CD4-positive, alpha-beta T cell treated with Interleukin-4 for 1 hour (primary cell): ENCODE results near the gene HSPB9.

Experiments used
- DNase-seq, 2 donors: peaks; one replicate each; pipeline ENCODE4 v3.0.0-alpha.2; 2020 to 2022

HSPB9 gene

DNA sequence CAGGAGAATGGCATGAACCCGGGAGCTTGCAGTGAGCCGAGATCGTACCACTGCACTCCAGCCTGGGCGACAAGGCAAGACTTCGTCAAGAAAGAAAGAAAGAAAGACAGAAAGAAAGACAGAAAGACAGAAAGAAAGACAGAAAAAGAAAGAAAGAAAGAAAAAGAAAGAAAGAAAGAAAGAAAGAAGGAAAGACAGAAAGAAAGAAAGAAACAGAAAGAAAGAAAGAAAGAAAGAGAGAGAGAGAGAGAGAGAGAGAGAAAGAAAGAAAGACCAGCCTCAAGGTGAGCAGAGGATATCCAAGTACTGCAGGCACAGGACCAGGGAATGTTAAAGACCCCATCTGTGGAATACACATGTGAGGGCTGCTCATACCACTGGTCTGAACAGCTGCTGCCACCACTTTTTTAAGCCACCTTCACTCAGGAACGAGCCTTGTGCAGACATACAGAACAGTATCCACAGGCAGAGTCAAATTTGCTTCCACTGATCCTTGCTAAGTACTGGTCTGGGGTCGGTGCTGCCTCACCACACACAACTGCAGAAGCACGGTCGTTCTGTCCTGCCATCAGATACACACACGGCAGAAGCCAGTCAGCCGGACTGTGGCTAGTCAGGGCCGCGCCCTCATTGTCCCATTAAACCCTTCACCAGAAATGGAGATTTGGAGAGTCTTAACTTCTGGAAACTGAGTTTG lies 24.5 kb downstream of the HSPB9 start:
- no peak for DNase-seq

DNA sequence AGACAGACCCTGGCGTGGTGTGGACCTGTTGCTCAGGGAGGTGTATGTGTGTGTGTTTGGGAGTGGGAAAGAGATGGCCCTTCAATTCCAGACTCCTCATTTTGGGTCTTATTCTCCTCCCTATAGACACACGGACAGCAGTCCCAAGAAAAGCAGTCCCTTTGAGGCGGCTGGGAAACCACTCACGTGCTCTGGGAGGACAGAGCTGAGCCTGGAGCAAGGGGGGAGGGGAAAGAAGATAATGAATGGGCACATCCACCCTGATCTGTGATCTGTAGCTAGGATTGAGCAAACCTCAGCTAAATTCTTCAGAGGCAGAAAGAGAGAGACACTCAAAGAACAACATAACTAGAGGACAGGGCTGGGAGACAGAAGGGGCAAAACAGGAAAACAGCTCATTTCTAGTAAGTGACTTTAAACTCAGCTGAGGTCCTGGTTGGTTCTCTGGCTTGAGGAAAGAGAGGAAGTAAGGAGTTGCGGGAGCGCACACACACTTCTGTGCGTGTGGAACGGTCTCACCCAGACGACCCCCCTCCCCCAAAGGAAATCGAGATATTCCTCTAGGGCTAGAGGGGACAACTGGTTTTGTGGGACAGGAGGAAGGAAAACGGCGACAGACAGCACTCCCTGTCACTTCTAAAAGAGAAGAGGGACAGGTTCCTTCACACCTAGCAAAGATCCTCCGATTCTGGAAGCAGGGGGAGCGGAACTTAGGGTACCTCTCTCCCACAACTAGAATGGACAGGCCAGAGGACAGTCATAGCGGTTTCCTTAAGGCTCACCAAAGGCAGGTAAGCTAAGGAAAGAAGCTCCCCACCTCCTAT lies 31.5 kb downstream of the HSPB9 start:
- peak in 1 of 2 donors; percentile 11 for DNase-seq

DNA sequence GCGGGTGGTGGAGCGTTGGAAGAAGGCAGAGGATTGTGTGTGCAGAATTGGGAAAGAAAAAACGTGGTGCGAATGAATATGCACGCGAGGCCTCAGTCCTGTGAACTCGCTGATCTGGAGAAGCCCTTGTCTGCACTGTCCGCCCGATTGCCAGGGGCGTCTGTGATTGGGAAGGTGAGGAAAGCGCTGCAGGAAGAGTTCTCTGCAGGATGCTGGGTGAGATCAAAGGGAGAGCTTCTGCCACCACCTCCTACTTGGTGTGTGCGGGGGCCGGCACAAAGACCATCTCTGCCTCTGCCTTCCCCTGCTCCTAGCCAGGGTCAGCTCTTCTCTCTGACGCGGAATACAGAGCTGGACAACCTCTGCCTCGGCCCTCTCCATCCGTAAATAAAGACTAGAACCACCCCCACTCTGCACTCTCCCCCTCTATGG lies 33.0 kb downstream of the HSPB9 start:
- no peak for DNase-seq

DNA sequence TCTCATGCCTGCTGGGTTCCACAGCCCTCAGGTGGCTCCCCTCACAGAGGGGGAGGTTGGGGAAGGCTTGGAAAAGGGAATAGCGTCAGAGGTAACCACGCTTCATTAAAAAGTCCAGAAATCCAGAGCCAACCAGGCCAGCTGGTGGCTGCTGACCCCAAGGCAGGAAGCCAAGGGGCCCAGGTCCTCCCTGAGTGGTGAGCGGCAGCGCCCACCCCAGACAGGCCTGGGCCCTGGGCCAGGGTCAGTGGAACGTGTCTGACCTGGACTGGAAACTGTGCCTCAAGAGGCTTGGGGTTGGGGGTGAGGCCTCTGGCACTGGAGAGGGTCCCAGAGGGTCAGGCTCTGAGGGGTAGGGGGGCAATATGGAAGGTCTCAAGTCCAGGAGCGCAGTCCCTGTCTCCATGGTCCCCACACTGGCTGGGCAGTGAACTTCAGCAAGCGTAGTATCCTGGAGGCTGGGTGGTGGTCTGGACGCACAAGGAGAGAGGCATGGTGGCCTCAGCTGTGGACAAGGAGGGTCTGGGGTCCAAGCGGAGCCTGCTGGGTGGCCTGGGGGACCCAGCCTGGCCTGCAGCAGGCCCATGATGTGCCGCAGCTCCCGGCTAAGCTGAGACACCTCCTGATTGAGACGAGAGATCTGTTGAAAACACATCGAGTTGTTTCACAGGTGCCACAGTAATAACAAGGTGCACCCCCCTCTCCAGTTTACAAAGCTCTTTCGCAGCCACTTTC lies 37.4 kb downstream of the HSPB9 start:
- DNase-seq, result no peak

DNA sequence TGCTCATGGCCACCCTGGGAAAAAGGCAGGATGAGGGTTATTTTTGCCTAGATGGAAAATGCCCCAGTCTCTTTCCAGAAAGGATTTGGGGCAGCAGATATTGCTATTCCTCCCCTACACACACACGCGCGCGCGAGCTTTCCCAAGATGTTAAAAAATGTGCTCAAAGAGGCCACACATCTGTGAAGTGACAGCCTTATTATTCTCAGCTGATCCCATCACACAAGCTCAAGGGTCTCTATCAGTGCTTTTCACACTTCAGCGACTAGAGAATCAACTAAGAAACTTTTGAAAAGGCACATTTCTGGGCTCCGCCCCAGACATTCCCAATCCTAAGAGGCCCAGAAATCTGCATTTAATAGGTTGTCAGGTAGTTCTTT lies 37.9 kb downstream of the HSPB9 start:
- DNase-seq, result no peak

DNA sequence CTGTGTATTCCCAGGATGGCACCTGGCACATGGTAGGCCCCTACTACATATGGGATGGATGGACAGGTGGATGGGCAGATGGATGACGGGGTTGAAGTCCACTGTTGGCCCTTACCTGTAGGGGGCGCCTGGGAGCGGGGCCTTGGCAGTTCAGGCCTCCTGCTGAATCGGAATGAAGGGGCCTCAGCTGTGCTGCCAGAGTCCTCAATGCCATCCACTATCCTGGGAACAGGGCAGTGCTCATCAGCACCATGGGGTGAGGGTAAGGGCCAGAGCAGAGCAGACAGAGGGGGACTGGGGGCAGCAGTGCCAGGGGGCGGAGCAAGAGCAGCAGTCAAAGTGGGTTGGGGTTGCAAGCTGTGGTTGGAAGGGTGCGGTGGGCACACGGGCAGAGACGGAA lies 40.5 kb downstream of the HSPB9 start:
- peak in 1 of 2 donors; percentile 22 for DNase-seq

DNA sequence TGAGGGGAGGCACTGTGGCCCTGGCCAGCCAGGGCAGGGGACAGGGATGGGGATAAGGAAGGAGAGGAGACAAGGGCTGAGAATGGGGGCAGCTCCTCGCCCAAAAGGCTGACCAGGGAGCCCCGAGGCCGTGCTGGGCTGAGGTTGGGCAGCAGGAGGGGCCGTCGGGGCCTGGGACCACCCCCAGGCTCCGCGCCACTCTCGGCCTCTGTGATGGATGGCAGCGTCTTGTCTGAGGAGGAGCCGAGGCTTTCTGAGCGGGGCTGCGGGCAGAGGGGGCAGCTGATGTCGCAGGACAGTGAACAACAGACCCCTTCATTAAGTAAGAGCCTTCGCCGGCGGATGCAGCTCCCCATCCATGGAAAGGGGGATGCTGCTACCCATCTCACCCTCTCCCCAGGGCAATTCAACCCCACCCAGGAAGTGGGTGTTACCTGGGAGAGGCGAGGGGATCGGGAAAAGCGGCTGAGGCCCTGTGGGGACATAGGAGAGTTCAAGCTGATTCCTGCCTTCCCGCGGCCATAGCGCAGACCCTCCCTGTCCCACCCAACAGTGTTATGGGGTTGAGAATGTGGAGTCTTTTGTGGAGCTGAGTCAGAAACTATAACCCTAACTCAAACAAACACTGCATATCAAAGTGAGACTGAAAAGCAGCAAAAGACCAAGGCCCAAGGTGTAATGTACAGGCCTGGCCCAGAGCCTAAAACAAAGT lies 41.2 kb downstream of the HSPB9 start:
- no peak for DNase-seq

DNA sequence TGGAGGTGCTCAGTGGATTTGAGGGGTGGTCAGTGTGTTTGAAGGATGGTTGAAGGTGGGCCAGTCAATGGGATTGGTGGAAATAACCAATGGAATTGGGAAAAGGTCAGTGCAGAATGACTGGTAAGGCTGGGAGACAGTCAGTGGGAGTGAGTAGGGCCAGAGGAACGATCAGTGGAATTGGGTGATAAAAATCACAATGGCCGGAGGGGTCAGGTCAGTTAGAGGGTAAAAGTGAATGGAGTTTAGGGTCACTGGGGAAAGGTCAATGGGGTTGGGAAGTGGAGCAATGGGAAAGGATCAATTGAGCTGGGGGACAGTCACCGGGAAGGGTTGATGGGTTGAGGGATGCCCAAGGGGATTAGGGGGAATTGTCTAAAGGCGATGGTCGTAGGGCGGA lies 43.1 kb downstream of the HSPB9 start:
- DNase-seq, result no peak

DNA sequence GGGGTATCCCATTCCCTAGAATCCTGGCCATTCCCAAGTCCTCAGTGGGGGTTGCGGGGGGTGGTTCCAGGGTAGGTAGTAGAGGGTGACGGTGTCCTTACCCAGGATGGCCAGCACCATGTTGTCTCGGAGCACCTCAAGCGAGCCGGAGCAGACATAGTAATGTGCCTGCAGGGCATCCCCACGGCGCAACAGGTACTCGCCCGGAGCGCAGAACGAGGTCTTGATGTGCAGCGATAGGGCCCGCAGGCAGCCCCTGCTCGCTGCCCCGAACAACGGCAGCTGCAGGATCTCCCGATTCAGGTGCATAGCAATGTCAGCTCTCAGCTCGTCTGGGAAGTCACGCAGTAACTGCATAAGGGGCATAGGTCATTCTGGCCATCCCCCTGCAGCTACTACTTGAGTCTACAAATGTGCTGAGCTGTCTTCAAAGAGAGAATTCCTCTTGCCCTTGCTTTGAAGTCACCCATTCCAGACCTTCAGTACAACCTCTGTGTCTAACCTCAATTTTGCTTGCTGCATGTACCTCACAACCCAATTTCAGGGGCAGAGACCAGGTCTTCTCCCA lies 43.7 kb downstream of the HSPB9 start:
- no peak for DNase-seq

DNA sequence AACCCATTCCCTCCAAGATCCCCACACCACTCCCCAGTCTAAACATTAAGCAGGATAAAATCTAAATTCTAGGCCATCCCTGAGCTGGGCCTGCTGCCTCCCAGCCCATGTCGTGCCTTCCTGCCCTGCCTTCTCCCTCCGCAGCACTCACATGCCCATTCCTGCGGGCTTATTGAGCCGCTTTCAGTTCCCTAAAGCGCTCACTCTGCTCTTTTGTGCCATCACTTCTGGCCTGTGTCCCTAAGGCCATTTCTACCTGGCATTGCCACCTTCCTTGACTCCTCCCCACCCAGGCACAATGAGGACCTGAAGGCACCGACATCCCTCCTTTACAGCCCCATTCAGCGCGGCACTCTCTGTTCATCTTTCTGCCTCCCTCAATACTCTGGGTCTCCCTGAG lies 45.2 kb downstream of the HSPB9 start:
- no peak for DNase-seq

DNA sequence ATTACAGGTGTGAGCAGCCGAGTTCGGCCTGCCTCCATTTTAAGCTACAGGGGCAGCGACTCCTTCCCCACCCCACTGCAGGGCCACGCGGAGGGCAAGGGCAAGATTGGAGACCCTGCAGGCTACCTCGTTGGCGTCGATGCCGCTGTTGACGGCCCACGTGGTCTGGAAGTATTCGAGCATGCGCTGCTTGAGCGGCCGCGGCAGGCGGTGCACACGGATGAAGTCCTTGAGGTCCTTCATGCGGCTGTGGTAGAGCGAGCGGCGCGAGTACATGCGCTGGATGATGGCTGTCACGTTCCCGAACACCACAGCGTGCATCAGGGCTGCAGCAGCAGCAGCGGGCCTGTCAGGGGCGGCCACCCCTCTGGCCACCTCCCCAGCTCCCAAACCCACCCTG lies 46.7 kb downstream of the HSPB9 start:
- DNase-seq, result no peak

DNA sequence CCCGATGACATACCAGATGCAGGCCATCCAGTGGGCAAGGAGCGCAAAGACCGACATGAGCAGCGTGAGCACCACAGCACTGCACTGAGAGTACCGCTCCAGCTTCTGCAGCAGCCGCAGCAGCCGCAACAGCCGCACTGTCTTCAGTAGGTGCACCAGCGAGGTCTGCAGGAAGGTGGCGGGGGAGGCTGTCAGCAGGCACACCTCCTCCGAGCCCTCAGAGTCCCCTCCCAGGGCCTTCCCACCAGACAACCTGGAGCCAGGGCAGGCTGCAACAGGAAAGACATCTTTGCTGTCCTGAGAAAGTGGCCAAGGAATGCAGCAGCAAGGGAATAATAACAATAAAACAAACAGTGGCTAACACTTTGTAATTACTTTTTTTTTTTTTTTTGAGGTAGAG lies 49.2 kb downstream of the HSPB9 start:
- DNase-seq, result no peak
